ENCODE data around the gene CLEC4E.
"Not testable (repeated sequence)": the region's sequence is repeated elsewhere in the genome, so short reads cannot be mapped to it uniquely, and the experiment has no call there.

Gene CLEC4E

GRCh38 chr12:8540831-8541230 is at the start of gene CLEC4E:
Gene CLEC4E, minus strand, starts transcription at chr12:8540905. Its CDS starts 108 bp downstream, at chr12:8540797.
- peak; percentile 53 for DNase-seq (ENCODE audit: low spot score)

DNA sequence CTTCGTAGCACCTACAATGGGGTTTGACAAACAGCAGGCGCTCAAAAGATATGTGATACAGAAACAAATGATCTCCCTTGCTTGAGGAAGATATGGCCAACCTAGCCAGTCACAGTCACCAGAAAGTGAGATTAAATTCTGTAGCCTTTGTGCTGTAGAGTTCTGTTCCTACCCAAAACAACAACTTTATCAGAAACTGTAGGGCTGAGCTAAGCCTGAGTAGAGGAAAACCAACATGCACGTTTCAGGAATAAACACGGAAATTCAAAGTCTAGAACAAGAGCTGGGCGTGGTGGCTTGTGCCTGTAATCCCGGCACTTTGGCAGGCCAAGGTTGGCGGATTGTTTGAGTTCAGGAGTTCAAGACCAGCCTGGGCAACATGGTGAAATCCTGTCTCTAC is 49.0 kb upstream of the CLEC4E start:
- DNase-seq (ENCODE audit: low spot score): no peak

GRCh38 chr12:8584478-8584877 is 43.8 kb upstream of the CLEC4E start:
- DNase-seq (ENCODE audit: low spot score): not testable (repeated sequence)

GRCh38 chr12:8584004-8584403 is 43.3 kb upstream of the CLEC4E start:
- no peak for DNase-seq (ENCODE audit: low spot score)

DNA sequence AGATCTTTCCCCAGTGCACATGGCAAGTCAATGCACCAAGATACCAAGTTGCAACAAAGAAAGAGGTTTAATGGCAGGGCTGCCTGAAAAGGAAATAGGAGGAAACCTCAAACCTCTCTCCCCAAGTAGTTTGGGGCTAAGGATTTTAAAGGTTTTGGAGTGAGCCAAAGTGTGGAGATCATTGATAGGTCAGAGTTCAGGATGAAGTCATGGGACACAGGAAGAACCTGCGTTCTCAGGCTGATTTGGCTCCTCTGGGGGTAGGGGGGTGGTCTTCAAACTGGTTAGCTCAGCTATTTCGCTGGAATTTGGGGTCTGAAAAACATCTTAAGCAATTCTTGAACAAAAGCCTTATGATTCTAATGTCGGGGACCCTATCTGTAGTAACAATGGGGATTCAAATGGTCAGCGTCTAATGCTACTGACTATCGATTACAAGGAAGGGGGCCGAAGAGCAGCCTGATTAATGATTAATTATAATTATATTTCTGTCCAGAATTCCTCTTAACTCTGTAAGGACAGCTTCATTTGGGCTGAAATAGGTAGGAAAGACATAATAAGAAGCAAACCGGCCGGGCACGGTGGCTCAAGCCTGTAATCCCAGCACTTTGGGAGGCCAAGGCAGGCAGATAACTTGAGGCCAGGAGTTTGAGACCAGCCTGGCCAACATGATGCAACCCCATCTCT is 40.5 kb upstream of the CLEC4E start:
- DNase-seq (ENCODE audit: low spot score): no peak

DNA sequence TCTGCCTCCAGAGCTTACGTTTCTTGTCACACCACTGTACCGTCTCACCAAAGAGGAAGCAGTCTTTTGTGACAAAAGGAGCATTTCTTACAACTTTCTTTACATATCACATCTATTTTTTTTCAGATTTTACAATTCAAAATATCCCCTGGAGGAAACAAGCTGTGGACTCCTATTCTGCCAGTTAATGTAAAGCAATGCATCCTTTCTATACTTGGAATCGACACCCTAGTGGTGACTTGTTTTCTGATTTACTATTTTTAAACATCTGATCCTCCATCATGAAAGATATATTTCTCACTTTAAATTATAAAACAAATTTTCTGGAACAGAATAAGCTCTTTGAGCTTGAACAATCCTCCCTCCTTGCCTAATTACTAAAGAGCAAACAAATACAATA is 37.2 kb upstream of the CLEC4E start:
- DNase-seq (ENCODE audit: low spot score): no peak

GRCh38 chr12:8572507-8572906 is 31.8 kb upstream of the CLEC4E start:
- DNase-seq (ENCODE audit: low spot score): no peak

DNA sequence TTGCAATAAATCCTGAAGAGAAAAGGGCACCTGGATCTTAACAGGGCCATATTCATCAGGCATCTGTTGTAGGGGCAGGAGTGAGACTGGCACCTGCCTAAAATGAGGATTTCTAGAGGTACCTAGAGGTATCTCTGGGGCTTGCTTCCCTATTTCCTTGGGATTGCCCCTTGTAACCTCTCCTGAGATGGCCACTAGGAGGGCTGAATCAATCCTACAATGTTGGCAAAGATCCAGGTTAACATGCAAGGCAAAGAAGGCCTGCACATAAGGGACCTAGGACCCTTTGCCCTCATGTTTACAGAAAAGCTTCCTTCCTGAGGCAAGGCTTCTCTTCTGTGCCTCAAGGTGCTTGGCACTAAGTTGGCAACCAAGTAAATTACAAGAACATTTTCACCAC is 25.8 kb upstream of the CLEC4E start:
- DNase-seq (ENCODE audit: low spot score): no peak

GRCh38 chr12:8566052-8566451 is 25.3 kb upstream of the CLEC4E start:
- DNase-seq (ENCODE audit: low spot score): not testable (repeated sequence)

GRCh38 chr12:8564656-8565055 is 24.0 kb upstream of the CLEC4E start:
- DNase-seq (ENCODE audit: low spot score): no peak

DNA sequence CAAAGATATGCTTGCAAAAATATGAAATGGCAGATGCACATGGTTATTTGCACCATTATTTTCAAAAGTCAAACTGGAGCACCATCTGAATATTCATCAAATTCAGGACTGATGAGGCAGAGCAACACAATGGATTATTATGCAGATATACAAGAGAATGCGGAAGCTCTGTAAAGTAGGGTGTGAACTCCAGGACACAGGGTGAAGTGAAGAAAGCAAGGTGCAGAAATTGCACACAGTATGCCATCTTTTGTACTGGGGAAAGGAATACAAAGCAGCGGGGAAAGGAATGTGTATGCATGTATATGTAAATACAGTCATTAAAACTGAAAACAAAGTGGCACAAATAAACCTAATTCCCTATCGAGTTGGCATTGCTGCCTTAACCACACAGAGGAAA is 22.7 kb upstream of the CLEC4E start:
- no peak for DNase-seq (ENCODE audit: low spot score)

DNA sequence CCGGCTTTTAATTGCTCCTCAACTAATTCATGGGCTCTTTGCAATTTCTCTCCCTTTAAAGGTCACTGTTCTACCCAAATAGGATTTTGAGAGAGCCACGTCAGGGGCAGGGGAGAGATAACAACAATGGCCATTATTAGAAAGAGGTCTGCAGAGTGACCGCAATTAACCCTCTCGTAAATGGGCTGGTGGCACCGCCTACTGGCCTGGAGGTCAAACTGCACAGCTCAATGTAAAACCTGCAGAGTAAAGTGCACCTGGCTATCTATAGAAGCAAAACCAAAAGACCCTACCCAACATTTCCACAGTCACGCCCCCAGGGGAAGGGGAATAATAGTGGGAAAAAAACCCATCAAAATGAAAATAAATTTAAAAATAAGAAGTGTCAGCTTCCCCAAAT is 21.6 kb upstream of the CLEC4E start:
- DNase-seq (ENCODE audit: low spot score): no peak

DNA sequence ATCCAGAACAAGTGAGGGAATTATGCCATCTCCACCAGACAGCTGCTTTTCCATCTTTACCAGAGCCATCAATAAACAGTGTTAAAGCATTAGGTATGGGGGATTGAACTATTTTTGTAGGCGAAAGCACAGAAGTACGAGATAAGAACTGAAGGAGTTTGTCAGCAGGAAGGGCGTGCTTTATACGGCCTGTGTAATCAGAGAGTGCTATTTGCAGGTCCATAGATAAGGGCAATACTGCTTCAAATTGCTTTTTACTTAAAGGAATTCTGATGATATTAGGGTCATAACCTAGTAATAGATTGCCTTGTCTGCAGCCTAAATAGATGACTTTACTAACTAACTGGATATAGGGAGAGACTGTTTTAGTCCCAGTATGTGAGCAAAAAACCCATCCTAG is 20.3 kb upstream of the CLEC4E start:
- DNase-seq (ENCODE audit: low spot score): no peak

DNA sequence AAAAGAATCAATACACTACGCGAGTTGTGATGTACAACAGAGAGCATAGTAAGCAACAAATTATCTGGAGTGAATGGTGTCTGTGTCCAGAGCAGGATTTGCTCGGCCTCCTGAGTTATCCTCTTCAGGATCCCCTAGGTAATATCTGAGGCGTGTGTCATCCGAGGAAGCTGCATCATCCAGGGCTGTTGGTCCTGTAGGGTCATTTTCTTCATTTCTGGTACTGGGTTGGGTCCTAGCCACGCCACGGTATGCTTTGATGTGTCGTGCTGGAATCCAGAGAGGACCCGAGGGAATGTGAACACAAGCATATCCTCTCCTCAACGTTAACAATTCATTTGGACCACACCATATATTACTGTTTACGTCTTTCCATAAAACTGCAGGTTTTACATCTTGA is 19.0 kb upstream of the CLEC4E start:
- DNase-seq (ENCODE audit: low spot score): no peak

GRCh38 chr12:8556531-8557097 is 15.9 kb upstream of the CLEC4E start:
- peak; percentile 33 for DNase-seq (ENCODE audit: low spot score)

DNA sequence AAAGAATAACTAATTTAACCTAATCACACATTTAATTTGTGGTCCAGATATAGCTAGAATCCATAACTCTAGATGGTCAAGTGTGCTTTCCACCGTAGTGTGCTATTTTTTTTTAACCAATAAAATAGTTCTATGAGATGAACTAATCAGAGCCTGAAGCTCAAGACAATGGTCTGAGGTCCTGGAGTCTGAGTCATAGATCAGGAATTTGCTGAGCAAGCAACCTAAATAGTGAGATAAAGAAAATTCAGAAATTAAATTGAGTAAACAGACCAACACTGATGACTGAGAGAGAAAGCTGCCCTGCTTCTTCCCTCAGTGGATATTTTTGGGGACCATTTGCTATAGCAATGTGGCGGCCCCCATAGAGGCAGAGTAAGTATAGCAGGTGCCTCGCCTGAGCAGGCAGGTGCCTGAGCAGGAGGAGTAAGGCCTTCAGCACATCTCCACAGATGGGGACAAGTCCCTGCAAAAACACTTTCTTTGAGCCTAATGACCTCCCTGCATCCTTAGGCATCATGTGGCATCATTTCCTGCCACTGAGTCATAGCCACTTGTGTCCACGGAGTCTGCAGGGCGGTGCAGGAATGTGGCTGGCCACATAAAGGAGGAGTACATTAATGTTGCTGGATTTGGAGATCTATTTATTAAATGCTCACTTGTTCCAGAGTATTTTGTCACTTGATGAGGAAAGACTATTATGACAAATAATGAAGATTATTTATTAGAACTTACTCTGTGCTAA is 13.9 kb upstream of the CLEC4E start:
- DNase-seq (ENCODE audit: low spot score): peak; percentile 79

GRCh38 chr12:8553088-8553627 is 12.5 kb upstream of the CLEC4E start:
- DNase-seq (ENCODE audit: low spot score): peak; percentile 16

- DNase-seq (ENCODE audit: low spot score): peak; percentile 24
Measured at GRCh38 chr12:8549381-8549780, 8.7 kb upstream of the CLEC4E start.

DNA sequence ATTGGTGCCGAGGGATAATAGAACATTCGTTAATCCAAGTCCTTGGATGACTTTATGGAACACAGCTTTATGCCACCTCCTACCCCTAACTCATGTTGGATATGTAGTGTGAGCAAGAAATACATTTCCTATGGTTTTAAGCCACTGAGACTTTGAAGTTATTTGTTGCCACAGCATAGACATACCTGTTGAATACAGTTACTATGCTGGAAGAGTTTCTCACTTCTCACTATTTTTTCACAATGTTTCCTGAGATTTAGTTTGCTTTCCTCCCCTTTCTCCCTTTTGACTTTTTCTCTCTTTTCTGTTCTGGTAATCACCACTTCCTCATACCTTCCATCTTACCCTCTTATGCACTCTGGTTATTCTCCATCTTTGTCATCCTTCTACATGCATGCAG is 7.5 kb upstream of the CLEC4E start:
- DNase-seq (ENCODE audit: low spot score): peak; percentile 44

DNA sequence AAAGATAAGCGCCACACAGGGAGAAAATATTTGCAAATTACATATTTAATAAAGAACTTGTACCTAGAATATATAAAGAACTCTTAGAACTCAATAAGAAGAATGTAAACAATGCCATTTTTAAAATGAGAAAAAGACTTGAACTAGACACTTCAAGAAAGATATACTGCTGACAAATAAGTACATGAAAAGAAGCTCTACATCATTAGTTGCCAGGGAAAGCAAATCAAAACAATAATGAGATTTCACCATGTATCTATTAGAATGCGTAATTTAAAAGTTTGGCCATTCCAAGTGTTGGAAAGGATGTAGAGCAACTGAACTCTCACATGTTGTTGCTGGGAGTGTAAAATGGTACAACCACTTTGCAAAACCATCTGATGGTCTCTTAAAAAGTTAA is 6.9 kb upstream of the CLEC4E start:
- DNase-seq (ENCODE audit: low spot score): no peak

GRCh38 chr12:8546591-8546990 is 5.9 kb upstream of the CLEC4E start:
- no peak for DNase-seq (ENCODE audit: low spot score)

DNA sequence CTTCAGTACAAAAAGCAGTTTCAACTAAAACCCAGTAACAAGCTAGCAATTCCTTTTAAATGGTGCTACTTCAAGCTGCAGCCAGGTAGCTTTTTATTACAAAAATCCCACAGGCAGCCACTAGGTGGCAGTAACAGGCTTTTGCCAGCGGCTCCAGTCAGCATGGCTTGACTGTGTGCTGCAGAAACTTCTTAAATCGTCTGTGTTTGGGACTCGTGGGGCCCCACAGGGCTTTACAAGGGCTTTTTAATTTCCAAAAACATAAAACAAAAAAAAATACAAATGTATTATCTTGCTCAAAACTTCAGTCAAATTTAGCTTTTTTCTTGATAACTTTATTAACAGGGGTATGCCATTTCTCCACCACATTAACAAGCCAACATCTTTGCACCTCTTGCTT is 3.6 kb upstream of the CLEC4E start:
- peak; percentile 79 for DNase-seq (ENCODE audit: low spot score)

GRCh38 chr12:8541562-8541961 is 857 bp upstream of the CLEC4E start:
- no peak for DNase-seq (ENCODE audit: low spot score)

All from kidney tubule cell (primary cell).